ENCODE results near the gene CFAP90.

Gene CFAP90

DNA sequence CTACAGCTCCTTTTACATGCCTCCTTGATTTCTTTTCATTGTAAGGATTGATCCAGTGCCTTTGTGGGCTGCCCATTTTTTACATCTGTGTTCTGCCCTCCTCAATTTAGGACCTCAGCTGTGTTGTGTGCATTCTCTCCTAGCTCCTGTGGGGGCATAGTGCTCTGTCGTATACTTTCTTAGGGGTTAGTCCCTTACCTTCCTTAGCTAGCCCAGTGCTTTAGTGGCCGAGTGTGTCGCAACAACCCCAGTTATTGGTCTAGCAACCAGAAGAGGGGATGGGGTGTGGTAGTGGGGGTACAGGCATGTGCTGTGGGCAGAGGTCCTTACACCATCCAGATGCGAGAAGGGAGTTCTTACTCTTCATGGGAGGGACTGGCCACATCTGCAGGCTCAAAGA is 30.2 kb upstream of the CFAP90 start:
- H3K27ac ChIP-seq (ENCODE audit: low read depth, low read length): no peak overlapping the region

DNA sequence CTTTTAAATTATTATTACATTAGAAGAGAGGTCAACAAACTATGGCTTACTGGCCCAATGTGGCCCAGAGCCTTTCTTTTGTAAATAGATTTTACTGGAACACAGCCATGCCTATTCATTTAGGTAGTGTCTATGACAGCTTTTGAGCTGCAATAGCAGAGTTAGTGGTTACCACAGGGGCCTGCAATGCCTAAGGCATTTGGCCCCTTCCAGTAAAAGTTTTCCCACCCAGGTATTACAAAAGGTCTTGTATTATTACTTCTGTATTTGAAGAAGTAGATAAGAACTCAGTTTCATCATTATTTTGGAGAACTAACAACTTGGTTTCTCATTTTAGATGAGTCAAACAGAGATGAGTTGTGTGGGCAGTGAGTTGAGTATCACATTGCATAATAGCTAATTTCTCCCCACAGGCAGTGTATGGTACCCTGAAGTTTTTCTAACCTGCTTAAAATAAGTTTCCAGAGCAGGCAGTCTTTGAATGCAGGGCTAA is 27.5 kb upstream of the CFAP90 start:
- no peak overlapping the region for H3K4me3 ChIP-seq (ENCODE audit: low read length)
- no peaks in the 10 kb centered on the region for H3K4me1 ChIP-seq (ENCODE audit: control insufficient read depth, low read length)
- H3K27ac ChIP-seq (ENCODE audit: low read depth, low read length): no peak overlapping the region
- no peaks in the 10 kb centered on the region for H3K27me3 ChIP-seq (ENCODE audit: control insufficient read depth, low read length)
- H3F3A ChIP-seq (ENCODE audit: control insufficient read depth, insufficient read depth): no peaks in the 10 kb centered on the region
- no peak overlapping the region for H3K4me2 ChIP-seq (ENCODE audit: low read length)
- no peaks in the 10 kb centered on the region for H3K9me3 ChIP-seq (ENCODE audit: control insufficient read depth, insufficient read depth, low read length)
- H3K79me2 ChIP-seq (ENCODE audit: control insufficient read depth, low read length): peaks cover 79% of the 10 kb centered on the region
- peaks cover 99% of the 10 kb centered on the region for H3K36me3 ChIP-seq (ENCODE audit: control insufficient read depth, low read length)
- TF ChIP-seq EZH2phosphoT487 (IDR thresholded peaks at IDR 0.05; ENCODE audit: borderline replicate concordance, low read length): no peak
- TF ChIP-seq, protein P1, sequence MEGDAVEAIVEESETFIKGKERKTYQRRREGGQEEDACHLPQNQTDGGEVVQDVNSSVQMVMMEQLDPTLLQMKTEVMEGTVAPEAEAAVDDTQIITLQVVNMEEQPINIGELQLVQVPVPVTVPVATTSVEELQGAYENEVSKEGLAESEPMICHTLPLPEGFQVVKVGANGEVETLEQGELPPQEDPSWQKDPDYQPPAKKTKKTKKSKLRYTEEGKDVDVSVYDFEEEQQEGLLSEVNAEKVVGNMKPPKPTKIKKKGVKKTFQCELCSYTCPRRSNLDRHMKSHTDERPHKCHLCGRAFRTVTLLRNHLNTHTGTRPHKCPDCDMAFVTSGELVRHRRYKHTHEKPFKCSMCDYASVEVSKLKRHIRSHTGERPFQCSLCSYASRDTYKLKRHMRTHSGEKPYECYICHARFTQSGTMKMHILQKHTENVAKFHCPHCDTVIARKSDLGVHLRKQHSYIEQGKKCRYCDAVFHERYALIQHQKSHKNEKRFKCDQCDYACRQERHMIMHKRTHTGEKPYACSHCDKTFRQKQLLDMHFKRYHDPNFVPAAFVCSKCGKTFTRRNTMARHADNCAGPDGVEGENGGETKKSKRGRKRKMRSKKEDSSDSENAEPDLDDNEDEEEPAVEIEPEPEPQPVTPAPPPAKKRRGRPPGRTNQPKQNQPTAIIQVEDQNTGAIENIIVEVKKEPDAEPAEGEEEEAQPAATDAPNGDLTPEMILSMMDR (IDR thresholded peaks at IDR 0.05; ENCODE audit: low read depth, low read length, poor library complexity, severe bottlenecking): no peak
- no peaks in the 10 kb centered on the region for H3K9me2 ChIP-seq (replicated peaks; ENCODE audit: control insufficient read depth, low read length)
- peaks cover 3% of the 10 kb centered on the region for H4K20me1 ChIP-seq (ENCODE audit: control insufficient read depth, insufficient read depth, low read depth, low read length)

More for the DNA sequence above, 30.2 kb upstream of the CFAP90 start:
- peaks cover 98% of the 10 kb centered on the region for H3K36me3 ChIP-seq (ENCODE audit: control insufficient read depth, low read length)
- H3K9me3 ChIP-seq (ENCODE audit: control insufficient read depth, insufficient read depth, low read length): no peaks in the 10 kb centered on the region
- no peaks in the 10 kb centered on the region for H3K27me3 ChIP-seq (ENCODE audit: control insufficient read depth, low read length)
- no peaks in the 10 kb centered on the region for H3K4me1 ChIP-seq (ENCODE audit: control insufficient read depth, low read length)
- peaks cover 3% of the 10 kb centered on the region for H4K20me1 ChIP-seq (ENCODE audit: control insufficient read depth, insufficient read depth, low read depth, low read length)
- peaks cover 52% of the 10 kb centered on the region for H3K79me2 ChIP-seq (ENCODE audit: control insufficient read depth, low read length)
- H3K9me2 ChIP-seq (replicated peaks; ENCODE audit: control insufficient read depth, low read length): no peaks in the 10 kb centered on the region
- H3F3A ChIP-seq (ENCODE audit: control insufficient read depth, insufficient read depth): peaks cover 4% of the 10 kb centered on the region; the same call in 1 of the 2 replicates
- TF ChIP-seq, protein P1 (IDR thresholded peaks at IDR 0.05; ENCODE audit: low read depth, low read length, poor library complexity, severe bottlenecking): no peak
- no peak for TF ChIP-seq EZH2phosphoT487 (IDR thresholded peaks at IDR 0.05; ENCODE audit: borderline replicate concordance, low read length)
- no peak overlapping the region for H3K4me2 ChIP-seq (ENCODE audit: low read length)
- H3K4me3 ChIP-seq (ENCODE audit: low read length): no peak overlapping the region

DNA sequence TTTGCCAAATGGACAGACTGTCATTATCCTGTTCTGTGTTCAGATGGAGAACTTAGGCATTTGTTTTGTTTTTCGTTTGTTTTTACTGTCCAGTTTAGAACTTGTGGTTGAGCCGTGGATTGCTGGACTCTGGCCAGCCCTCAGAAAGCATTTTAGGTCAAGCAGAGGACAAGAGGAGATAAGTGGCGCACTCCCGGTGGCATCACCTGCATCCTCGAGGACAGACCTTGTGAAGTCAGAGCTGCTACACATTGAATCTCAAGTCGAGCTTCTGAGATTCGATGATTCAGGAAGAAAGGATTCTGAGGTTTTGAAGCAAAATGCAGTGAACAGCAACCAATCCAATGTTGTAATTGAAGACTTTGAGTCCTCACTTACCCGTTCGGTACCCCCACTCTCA is 26.9 kb upstream of the CFAP90 start:
- H3F3A ChIP-seq (ENCODE audit: control insufficient read depth, insufficient read depth): no peaks in the 10 kb centered on the region
- H4K20me1 ChIP-seq (ENCODE audit: control insufficient read depth, insufficient read depth, low read depth, low read length): peaks cover 8% of the 10 kb centered on the region
- TF ChIP-seq, protein P1 (IDR thresholded peaks at IDR 0.05; ENCODE audit: low read depth, low read length, poor library complexity, severe bottlenecking): no peak
- TF ChIP-seq EZH2phosphoT487 (IDR thresholded peaks at IDR 0.05; ENCODE audit: borderline replicate concordance, low read length): no peak
- H3K9me2 ChIP-seq (replicated peaks; ENCODE audit: control insufficient read depth, low read length): no peaks in the 10 kb centered on the region
- no peak overlapping the region for H3K4me3 ChIP-seq (ENCODE audit: low read length)
- no peaks in the 10 kb centered on the region for H3K9me3 ChIP-seq (ENCODE audit: control insufficient read depth, insufficient read depth, low read length)
- peaks cover 3% of the 10 kb centered on the region for H3K4me1 ChIP-seq (ENCODE audit: control insufficient read depth, low read length)
- no peaks in the 10 kb centered on the region for H3K27me3 ChIP-seq (ENCODE audit: control insufficient read depth, low read length)
- peaks cover 99% of the 10 kb centered on the region for H3K36me3 ChIP-seq (ENCODE audit: control insufficient read depth, low read length)
- H3K4me2 ChIP-seq (ENCODE audit: low read length): no peak overlapping the region
- peaks cover 85% of the 10 kb centered on the region for H3K79me2 ChIP-seq (ENCODE audit: control insufficient read depth, low read length)
- no peak overlapping the region for H3K27ac ChIP-seq (ENCODE audit: low read depth, low read length)
